Measurements from ENCODE around the gene KLHL21. TPM values are rescaled to one million over a fixed set of nuclear protein-coding genes. Genes with fewer than 3 reads are reported as not detected.

Gene KLHL21
- total and polyA plus RNA-seq, 2 of the 4 experiments (the other 2 are of a cell fraction), result 12.0 to 36.7 TPM

DNA sequence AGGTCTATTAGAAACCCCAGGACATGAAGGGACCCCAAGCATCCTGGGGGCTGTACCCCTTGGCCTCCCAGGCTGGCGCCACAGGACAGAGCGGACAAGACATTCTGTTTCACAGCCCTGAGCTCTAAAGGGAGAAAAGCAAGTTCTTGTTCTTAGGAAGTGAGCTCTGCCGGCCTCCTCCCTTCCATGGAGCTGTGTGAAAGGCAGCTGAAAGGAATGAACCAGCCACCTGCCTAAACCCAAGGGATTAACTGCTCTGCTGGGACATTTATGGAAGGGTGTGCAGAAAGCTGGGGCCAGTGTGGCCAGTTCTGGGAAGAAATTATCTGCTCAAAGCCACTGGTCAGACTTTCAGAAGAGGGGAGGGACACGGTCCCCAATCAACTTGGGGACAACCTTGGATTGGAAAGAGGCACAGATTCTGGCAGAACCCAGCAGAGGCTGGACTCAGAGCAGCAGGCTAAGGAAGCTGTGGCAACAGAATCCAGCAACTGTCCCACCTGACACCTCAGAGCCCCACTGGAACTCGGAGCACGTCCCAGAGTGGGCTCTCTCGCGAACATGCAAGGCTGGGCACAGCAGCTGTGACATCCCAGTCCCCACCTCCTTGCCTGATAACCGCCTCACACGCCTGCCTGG, 2.1 kb downstream of the KLHL21 start:
- Histone ChIP-seq H3K79me1 (ENCODE audit: low read depth in 1 of 2, low read length in 2 of 2) (peaks cover 5 to 66% of the 10 kb centered on the region in 2 experiments; a peak in 3 of 4 replicates), H3K4me3 (ENCODE audit: insufficient read depth, low read depth, low read length) (peak overlapping the region; percentile 88), H3K4me2 (ENCODE audit: low read depth, low read length) (peak overlapping the region; percentile 68), H3K27me3 (ENCODE audit: control insufficient read depth, insufficient read depth, low read length) (no peaks in the 10 kb centered on the region), H3K36me3 (ENCODE audit: control insufficient read depth, insufficient read depth, low read length) (peaks cover 32% of the 10 kb centered on the region), H3K9ac (ENCODE audit: low read depth, low read length) (peak overlapping the region; percentile 58), H2AK5ac (ENCODE audit: low read depth, low read length) (peak overlapping the region; percentile 46), H4K20me1 (ENCODE audit: insufficient read depth, low read length) (peaks cover 65% of the 10 kb centered on the region), H3K9me1 (ENCODE audit: insufficient read depth, low read length) (peaks cover 13% of the 10 kb centered on the region), H3K14ac (replicated peaks; ENCODE audit: low read depth, low read length) (peak overlapping the region; percentile 76), H2BK5ac (ENCODE audit: low read depth, low read length, poor library complexity, severe bottlenecking) (peak overlapping the region; percentile 60), H4K8ac (ENCODE audit: low read depth in 2 of 2, low read length in 2 of 2) (peak overlapping the region in 1 of 2 experiments; percentile 26; a peak in 1 of 4 replicates), H3K27ac (ENCODE audit: insufficient read depth, low read length) (peak overlapping the region; percentile 58), H3K4ac (ENCODE audit: low read depth, low read length) (peak overlapping the region; percentile 79), H2BK20ac (ENCODE audit: low read depth, low read length) (peak overlapping the region; percentile 21; the same call in 1 of the 2 replicates), H4K5ac (ENCODE audit: low read depth, low read length) (peak overlapping the region; percentile 5; the same call in 1 of the 2 replicates), H3K9me3 (ENCODE audit: control insufficient read depth, insufficient read depth, low read length) (no peaks in the 10 kb centered on the region), H2AFZ (replicated peaks; ENCODE audit: low read length, poor library complexity) (peak overlapping the region; percentile 78), H3K4me1 (ENCODE audit: control insufficient read depth, insufficient read depth, low read length) (peaks cover 14% of the 10 kb centered on the region), H3K18ac (ENCODE audit: low read depth, low read length) (no peak overlapping the region; the same call in 1 of the 2 replicates), H4K91ac (ENCODE audit: insufficient read depth, low read depth, low read length) (peak overlapping the region; percentile 61; the same call in 1 of the 2 replicates), H3K23ac (ENCODE audit: low read depth, low read length) (peak overlapping the region; percentile 81), H2BK120ac (ENCODE audit: low read depth, low read length) (peak overlapping the region; percentile 59), H2AK9ac (replicated peaks; ENCODE audit: low read depth, low read length, poor library complexity) (peak overlapping the region; percentile 100), H3K56ac (ENCODE audit: extremely low read depth, insufficient read depth, low read length) (peak overlapping the region; percentile 59), H2BK15ac (ENCODE audit: low read depth, low read length) (no peak overlapping the region; the same call in 2 of the 3 replicates)
- DNase-seq (peak; percentile 27), ATAC-seq (ENCODE audit: low read depth) (no peak)
- POLR2A ChIA-PET (ENCODE audit: unreplicated experiment), result no interaction called here
- dilution Hi-C loops (cut with HindIII; ENCODE audit: low sequenced_read_pairs, unreplicated experiment), result no loop called here
- BruUV-seq (replicated peaks), result TSS peak; percentile 12
- intact Hi-C loops (cut with micrococcal nuclease), result loop anchor here (2.0 kb wide), 1 partner anchor 46 kb away; no protein-coding TSS in a partner anchor
- CTCF ChIA-PET, result interaction anchor here (0.6 kb wide), 1 partner anchor 19 kb away, joined by 6 read pairs; no protein-coding TSS in a partner anchor
- 0% methylated on average over 1 of the region's 10 CpGs; no CpG with 5 or more reads in 1 of the 2 experiments for WGBS, 2 experiments (ENCODE audit: extremely low coverage in 2 of 2, insufficient read length in 1 of 2)
- in situ Hi-C loops (cut with MboI; ENCODE audit: low sequenced_read_pairs), result no loop called here
- TF ChIP-seq CEBPB (IDR thresholded peaks at IDR 0.05; ENCODE audit: low read depth, low read length) (no peak), MAFK (IDR thresholded peaks at IDR 0.05; ENCODE audit: low read depth, low read length) (no peak), RAD21 (IDR thresholded peaks at IDR 0.05; ENCODE audit: low read length) (no peak), FOS (IDR thresholded peaks at IDR 0.05; ENCODE audit: low read depth, low read length) (no peak), SMC3 (IDR thresholded peaks at IDR 0.05; ENCODE audit: low read depth, low read length) (no peak), NFE2L2 (IDR thresholded peaks at IDR 0.05; ENCODE audit: low read depth, low read length) (no peak), RFX5 (IDR thresholded peaks at IDR 0.05; ENCODE audit: low read depth, low read length) (no peak), CHD1 (IDR thresholded peaks at IDR 0.05; ENCODE audit: low read depth, low read length) (no peak), BHLHE40 (IDR thresholded peaks at IDR 0.05; ENCODE audit: low read depth, low read length) (no peak), POLR2A (IDR thresholded peaks at IDR 0.05; ENCODE audit: low read depth, low read length) (no peak), MAZ (IDR thresholded peaks at IDR 0.05; ENCODE audit: borderline replicate concordance, low read depth, low read length) (no peak), MXI1 (IDR thresholded peaks at IDR 0.05; ENCODE audit: borderline replicate concordance, low read depth, low read length) (no peak), RCOR1 (IDR thresholded peaks at IDR 0.05; ENCODE audit: insufficient replicate concordance, low read length) (no peak)
- TF ChIP-seq, protein P1, sequence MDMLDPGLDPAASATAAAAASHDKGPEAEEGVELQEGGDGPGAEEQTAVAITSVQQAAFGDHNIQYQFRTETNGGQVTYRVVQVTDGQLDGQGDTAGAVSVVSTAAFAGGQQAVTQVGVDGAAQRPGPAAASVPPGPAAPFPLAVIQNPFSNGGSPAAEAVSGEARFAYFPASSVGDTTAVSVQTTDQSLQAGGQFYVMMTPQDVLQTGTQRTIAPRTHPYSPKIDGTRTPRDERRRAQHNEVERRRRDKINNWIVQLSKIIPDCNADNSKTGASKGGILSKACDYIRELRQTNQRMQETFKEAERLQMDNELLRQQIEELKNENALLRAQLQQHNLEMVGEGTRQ (IDR thresholded peaks at IDR 0.05; ENCODE audit: low read depth, low read length), result no peak
- TF ChIP-seq, protein P2, sequence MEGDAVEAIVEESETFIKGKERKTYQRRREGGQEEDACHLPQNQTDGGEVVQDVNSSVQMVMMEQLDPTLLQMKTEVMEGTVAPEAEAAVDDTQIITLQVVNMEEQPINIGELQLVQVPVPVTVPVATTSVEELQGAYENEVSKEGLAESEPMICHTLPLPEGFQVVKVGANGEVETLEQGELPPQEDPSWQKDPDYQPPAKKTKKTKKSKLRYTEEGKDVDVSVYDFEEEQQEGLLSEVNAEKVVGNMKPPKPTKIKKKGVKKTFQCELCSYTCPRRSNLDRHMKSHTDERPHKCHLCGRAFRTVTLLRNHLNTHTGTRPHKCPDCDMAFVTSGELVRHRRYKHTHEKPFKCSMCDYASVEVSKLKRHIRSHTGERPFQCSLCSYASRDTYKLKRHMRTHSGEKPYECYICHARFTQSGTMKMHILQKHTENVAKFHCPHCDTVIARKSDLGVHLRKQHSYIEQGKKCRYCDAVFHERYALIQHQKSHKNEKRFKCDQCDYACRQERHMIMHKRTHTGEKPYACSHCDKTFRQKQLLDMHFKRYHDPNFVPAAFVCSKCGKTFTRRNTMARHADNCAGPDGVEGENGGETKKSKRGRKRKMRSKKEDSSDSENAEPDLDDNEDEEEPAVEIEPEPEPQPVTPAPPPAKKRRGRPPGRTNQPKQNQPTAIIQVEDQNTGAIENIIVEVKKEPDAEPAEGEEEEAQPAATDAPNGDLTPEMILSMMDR (conservative IDR thresholded peaks at IDR 0.05; ENCODE audit: low read depth, low read length), result no peak
